OCI-M2 (cell line): ENCODE measurements around the gene MAP2.

Experiments used
- DNase-seq: peaks from one replicate; lab custom pipeline; 2025; ENCODE audit not compliant: unreplicated experiment; lab: John Stamatoyannopoulos, UW

Gene MAP2

GRCh38 chr2:209423562-209424198, at the start of gene MAP2:
MAP2 (plus strand) TSS chr2:209424047; CDS start chr2:209653171, 229,124 bp downstream.
- DNase-seq = no peak

GRCh38 chr2:209376686-209377085, 47.2 kb upstream of the MAP2 start:
- no peak for DNase-seq

- no peak for DNase-seq
These were observed 43.6 kb upstream of the MAP2 start for GRCh38 chr2:209380293-209380692.

GRCh38 chr2:209381091-209381490, 42.8 kb upstream of the MAP2 start:
- DNase-seq = no peak

GRCh38 chr2:209382775-209383174, 41.1 kb upstream of the MAP2 start:
- DNase-seq = no peak

- DNase-seq = no peak
These were observed 40.6 kb upstream of the MAP2 start for GRCh38 chr2:209383212-209383611.

- DNase-seq = no peak
These were observed 36.5 kb upstream of the MAP2 start for GRCh38 chr2:209387389-209387788.

GRCh38 chr2:209388446-209389037, 35.3 kb upstream of the MAP2 start:
- DNase-seq = no peak

- no peak for DNase-seq
These were observed 34.7 kb upstream of the MAP2 start for GRCh38 chr2:209389171-209389618.

GRCh38 chr2:209390839-209391238, 33.0 kb upstream of the MAP2 start:
- no peak for DNase-seq

GRCh38 chr2:209391776-209392401, 32.0 kb upstream of the MAP2 start:
- DNase-seq = no peak

- no peak for DNase-seq
These were observed 28.6 kb upstream of the MAP2 start for GRCh38 chr2:209395229-209395628.

GRCh38 chr2:209395652-209396051, 28.2 kb upstream of the MAP2 start:
- DNase-seq = no peak

GRCh38 chr2:209398463-209398862, 25.4 kb upstream of the MAP2 start:
- DNase-seq = no peak

- DNase-seq = no peak
These were observed 22.1 kb upstream of the MAP2 start for GRCh38 chr2:209401788-209402187.

GRCh38 chr2:209411296-209411695, 12.6 kb upstream of the MAP2 start:
- no peak for DNase-seq

- DNase-seq = no peak
These were observed 12.1 kb upstream of the MAP2 start for GRCh38 chr2:209411718-209412117.

GRCh38 chr2:209413311-209414014, 10.4 kb upstream of the MAP2 start:
- no peak for DNase-seq

GRCh38 chr2:209416913-209417312, 6.9 kb upstream of the MAP2 start:
- DNase-seq = no peak

- no peak for DNase-seq
These were observed 1.6 kb upstream of the MAP2 start for GRCh38 chr2:209422191-209422754.

GRCh38 chr2:209424199-209424701, 403 bp downstream of the MAP2 start:
- DNase-seq = no peak
